HEK293 (cell line): ENCODE measurements around the gene PANK3.
"Not testable (repeated sequence)": the region's sequence is repeated elsewhere in the genome, so short reads cannot be mapped to it uniquely, and the experiment has no call there.

Source experiments
- CTCF ChIA-PET: fragments of 350-600 bp; formaldehyde crosslinking; extraction: SDS; loops from one replicate; lab custom pipeline; 2021; ENCODE audit warnings: antibody characterized with exemption; lab: Yijun Ruan, JAX
- POLR2A ChIA-PET: fragments of 300-600 bp; formaldehyde crosslinking; extraction: SDS; loops from one replicate; lab custom pipeline; 2020; ENCODE audit warnings: antibody characterized with exemption, inconsistent platforms; lab: Yijun Ruan, JAX
- H3K27ac ChIP-seq: fragments of 200-500 bp; sonication (Bioruptor generic); 2 replicates; pipeline ENCODE4 v1.5.1; 2014; ENCODE audit warnings: low read depth, low read length, control low read depth, inconsistent platforms; ENCODE audit errors: extremely low read depth
- H3K36me3 ChIP-seq, 2 experiments: fragments of 200-500 bp in 1 of 2; sonication (Bioruptor generic) in 1 of 2; 1 replicate in 1 of 2; 2 replicates in 1 of 2; pipeline ENCODE4 v1.5.1; 2014 to 2017; ENCODE audit warnings: inconsistent platforms in 2 of 2, low read length in 2 of 2; ENCODE audit not compliant: control insufficient read depth in 2 of 2, insufficient read depth in 1 of 2
- H3K4me1 ChIP-seq: fragments of 200-500 bp; sonication (Bioruptor generic); 2 replicates; pipeline ENCODE4 v1.5.1; 2014; ENCODE audit warnings: mild to moderate bottlenecking, low read length, inconsistent platforms; ENCODE audit not compliant: control insufficient read depth, insufficient read depth
- H3K4me3 ChIP-seq: 2 replicates; pipeline ENCODE4 v1.5.1; 2011; ENCODE audit warnings: low read depth, mild to moderate bottlenecking, control low read depth, low read length, moderate library complexity
- H3K9me3 ChIP-seq: fragments of 200-500 bp; sonication (Bioruptor generic); 2 replicates; pipeline ENCODE4 v1.5.1; 2014; ENCODE audit warnings: low read depth, low read length, inconsistent platforms; ENCODE audit not compliant: control insufficient read depth, insufficient read depth
- ZBTB21 ChIP-seq: fragments of 450-650 bp; formaldehyde crosslinking; IDR thresholded peaks from 2 replicates; pipeline ENCODE4 v1.5.1; 2017; ENCODE audit warnings: missing biosample characterization, missing genetic modification characterization
- ZNF202 ChIP-seq: fragments of 450-650 bp; formaldehyde crosslinking; IDR thresholded peaks from 2 replicates; pipeline ENCODE4 v1.5.1; 2016; ENCODE audit warnings: missing biosample characterization, missing genetic modification characterization, borderline replicate concordance
- ZNF518A ChIP-seq: fragments of 450-650 bp; formaldehyde crosslinking; conservative IDR thresholded peaks from 2 replicates; pipeline ENCODE4 v1.5.1; 2016; ENCODE audit warnings: low read depth, missing biosample characterization, missing genetic modification characterization
- ZNF555 ChIP-seq: fragments of 450-650 bp; formaldehyde crosslinking; conservative IDR thresholded peaks from 2 replicates; pipeline ENCODE4 v1.5.1; 2017; ENCODE audit warnings: missing biosample characterization, mild to moderate bottlenecking, missing genetic modification characterization, inconsistent platforms
- ZNF76 ChIP-seq: fragments of 450-650 bp; formaldehyde crosslinking; IDR thresholded peaks from 2 replicates; pipeline ENCODE4; 2016; ENCODE audit warnings: low read depth, missing biosample characterization, missing genetic modification characterization, borderline replicate concordance
- ZNF791 ChIP-seq: fragments of 450-650 bp; formaldehyde crosslinking; IDR thresholded peaks from 2 replicates; pipeline ENCODE4 v1.5.1; 2016; ENCODE audit warnings: missing biosample characterization, missing genetic modification characterization
- TF ChIP-seq, protein P1 (sequence below): fragments of 450-650 bp; formaldehyde crosslinking; IDR thresholded peaks from 2 replicates; pipeline ENCODE4 v1.5.1; 2017; ENCODE audit warnings: missing biosample characterization, missing genetic modification characterization
- TF ChIP-seq, protein P2 (sequence below): fragments of 450-650 bp; formaldehyde crosslinking; IDR thresholded peaks from 2 replicates; pipeline ENCODE4 v1.5.1; 2016; ENCODE audit warnings: missing biosample characterization, missing genetic modification characterization

PANK3 gene

GRCh38 chr5:168575391-168576372 lies 3.5 kb downstream of the PANK3 start:
- Histone ChIP-seq H3K4me1 (peaks cover 10% of the 10 kb centered on the region), H3K27ac (no peak overlapping the region; the same call in 1 of the 2 replicates), H3K4me3 (no peak overlapping the region), H3K9me3 (no peaks in the 10 kb centered on the region), H3K36me3 (peaks cover 8 to 11% of the 10 kb centered on the region in 2 experiments; a peak in 2 of 3 replicates)
- ChIA-PET CTCF (interaction anchor here (0.5 to 1.5 kb wide), 3 partner anchors 10 to 77 kb away, joined by 3 to 6 read pairs (median 4); no protein-coding TSS in a partner anchor), POLR2A (interaction anchor here (0.6 kb wide), 1 partner anchor 28 kb away, joined by 3 read pairs; no protein-coding TSS in a partner anchor)
- TF ChIP-seq ZNF555 (tag by site-specific recombination) = no peak
- 0 out of 2 replicates have a peak, but pooled peaks have one; percentile 12 for TF ChIP-seq ZNF202 (tag by site-specific recombination)
- TF ChIP-seq, protein P1, sequence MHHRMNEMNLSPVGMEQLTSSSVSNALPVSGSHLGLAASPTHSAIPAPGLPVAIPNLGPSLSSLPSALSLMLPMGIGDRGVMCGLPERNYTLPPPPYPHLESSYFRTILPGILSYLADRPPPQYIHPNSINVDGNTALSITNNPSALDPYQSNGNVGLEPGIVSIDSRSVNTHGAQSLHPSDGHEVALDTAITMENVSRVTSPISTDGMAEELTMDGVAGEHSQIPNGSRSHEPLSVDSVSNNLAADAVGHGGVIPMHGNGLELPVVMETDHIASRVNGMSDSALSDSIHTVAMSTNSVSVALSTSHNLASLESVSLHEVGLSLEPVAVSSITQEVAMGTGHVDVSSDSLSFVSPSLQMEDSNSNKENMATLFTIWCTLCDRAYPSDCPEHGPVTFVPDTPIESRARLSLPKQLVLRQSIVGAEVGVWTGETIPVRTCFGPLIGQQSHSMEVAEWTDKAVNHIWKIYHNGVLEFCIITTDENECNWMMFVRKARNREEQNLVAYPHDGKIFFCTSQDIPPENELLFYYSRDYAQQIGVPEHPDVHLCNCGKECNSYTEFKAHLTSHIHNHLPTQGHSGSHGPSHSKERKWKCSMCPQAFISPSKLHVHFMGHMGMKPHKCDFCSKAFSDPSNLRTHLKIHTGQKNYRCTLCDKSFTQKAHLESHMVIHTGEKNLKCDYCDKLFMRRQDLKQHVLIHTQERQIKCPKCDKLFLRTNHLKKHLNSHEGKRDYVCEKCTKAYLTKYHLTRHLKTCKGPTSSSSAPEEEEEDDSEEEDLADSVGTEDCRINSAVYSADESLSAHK = peak; percentile 78
- TF ChIP-seq, protein P2, sequence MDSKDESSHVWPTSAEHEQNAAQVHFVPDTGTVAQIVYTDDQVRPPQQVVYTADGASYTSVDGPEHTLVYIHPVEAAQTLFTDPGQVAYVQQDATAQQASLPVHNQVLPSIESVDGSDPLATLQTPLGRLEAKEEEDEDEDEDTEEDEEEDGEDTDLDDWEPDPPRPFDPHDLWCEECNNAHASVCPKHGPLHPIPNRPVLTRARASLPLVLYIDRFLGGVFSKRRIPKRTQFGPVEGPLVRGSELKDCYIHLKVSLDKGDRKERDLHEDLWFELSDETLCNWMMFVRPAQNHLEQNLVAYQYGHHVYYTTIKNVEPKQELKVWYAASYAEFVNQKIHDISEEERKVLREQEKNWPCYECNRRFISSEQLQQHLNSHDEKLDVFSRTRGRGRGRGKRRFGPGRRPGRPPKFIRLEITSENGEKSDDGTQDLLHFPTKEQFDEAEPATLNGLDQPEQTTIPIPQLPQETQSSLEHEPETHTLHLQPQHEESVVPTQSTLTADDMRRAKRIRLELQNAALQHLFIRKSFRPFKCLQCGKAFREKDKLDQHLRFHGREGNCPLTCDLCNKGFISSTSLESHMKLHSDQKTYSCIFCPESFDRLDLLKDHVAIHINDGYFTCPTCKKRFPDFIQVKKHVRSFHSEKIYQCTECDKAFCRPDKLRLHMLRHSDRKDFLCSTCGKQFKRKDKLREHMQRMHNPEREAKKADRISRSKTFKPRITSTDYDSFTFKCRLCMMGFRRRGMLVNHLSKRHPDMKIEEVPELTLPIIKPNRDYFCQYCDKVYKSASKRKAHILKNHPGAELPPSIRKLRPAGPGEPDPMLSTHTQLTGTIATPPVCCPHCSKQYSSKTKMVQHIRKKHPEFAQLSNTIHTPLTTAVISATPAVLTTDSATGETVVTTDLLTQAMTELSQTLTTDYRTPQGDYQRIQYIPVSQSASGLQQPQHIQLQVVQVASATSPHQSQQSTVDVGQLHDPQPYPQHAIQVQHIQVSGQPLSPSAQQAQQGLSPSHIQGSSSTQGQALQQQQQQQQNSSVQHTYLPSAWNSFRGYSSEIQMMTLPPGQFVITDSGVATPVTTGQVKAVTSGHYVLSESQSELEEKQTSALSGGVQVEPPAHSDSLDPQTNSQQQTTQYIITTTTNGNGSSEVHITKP (tag by site-specific recombination) = peak; percentile 79
- TF ChIP-seq ZBTB21 (tag by site-specific recombination) = no peak
- no peak for TF ChIP-seq ZNF791 (tag by site-specific recombination)
- no peak for TF ChIP-seq ZNF76 (tag by site-specific recombination)
- no peak for TF ChIP-seq ZNF518A (tag by site-specific recombination)

GRCh38 chr5:168574156-168574555 lies 5.0 kb downstream of the PANK3 start:
- H3K9me3 ChIP-seq, H3K4me1 ChIP-seq, POLR2A ChIA-PET, H3K4me3 ChIP-seq, H3K27ac ChIP-seq: not testable (repeated sequence)
- peaks cover 11 to 12% of the 10 kb centered on the region in 2 experiments; a peak in 2 of 3 replicates for H3K36me3 ChIP-seq
- CTCF ChIA-PET = interaction anchor here (0.6 to 0.8 kb wide), 2 partner anchors 21 to 983 kb away, joined by 3 to 5 read pairs; no protein-coding TSS in a partner anchor
